GM18520 (cell line): ENCODE measurements around the gene HSF5.

Source experiments
- ATAC-seq: cut with Tn5 transposase; IDR thresholded peaks from one replicate; pipeline ENCODE4 v1.9.1; 2021; ENCODE audit not compliant: unreplicated experiment

HSF5 gene

GRCh38 chr17:58388302-58389190, 99.7 kb downstream of the HSF5 start:
- ATAC-seq = no peak

- no peak for ATAC-seq
Measured at GRCh38 chr17:58387834-58388233, 100.4 kb downstream of the HSF5 start.

GRCh38 chr17:58386708-58387107, 101.5 kb downstream of the HSF5 start:
- no peak for ATAC-seq

- no peak for ATAC-seq
Measured at GRCh38 chr17:58385359-58385899, 102.8 kb downstream of the HSF5 start.

GRCh38 chr17:58384897-58385296, 103.3 kb downstream of the HSF5 start:
- no peak for ATAC-seq

- no peak for ATAC-seq
Measured at GRCh38 chr17:58383892-58384462, 104.2 kb downstream of the HSF5 start.

GRCh38 chr17:58382872-58383242, 105.4 kb downstream of the HSF5 start:
- no peak for ATAC-seq

- peak; percentile 52 for ATAC-seq
Measured at GRCh38 chr17:58382108-58382871, 105.9 kb downstream of the HSF5 start.

GRCh38 chr17:58381124-58382035, 106.8 kb downstream of the HSF5 start:
- no peak for ATAC-seq

- ATAC-seq = no peak
Measured at GRCh38 chr17:58380207-58381123, 107.7 kb downstream of the HSF5 start.

- ATAC-seq = no peak
Measured at GRCh38 chr17:58379511-58379824, 108.7 kb downstream of the HSF5 start.

- ATAC-seq = no peak
Measured at GRCh38 chr17:58378733-58379510, 109.3 kb downstream of the HSF5 start.

GRCh38 chr17:58377661-58378060, 110.5 kb downstream of the HSF5 start:
- ATAC-seq = no peak

GRCh38 chr17:58377093-58377601, 111.1 kb downstream of the HSF5 start:
- no peak for ATAC-seq

GRCh38 chr17:58376472-58377000, 111.7 kb downstream of the HSF5 start:
- no peak for ATAC-seq

GRCh38 chr17:58375811-58376210, 112.4 kb downstream of the HSF5 start:
- no peak for ATAC-seq

GRCh38 chr17:58375256-58375655, 113.0 kb downstream of the HSF5 start:
- ATAC-seq = no peak

- no peak for ATAC-seq
Measured at GRCh38 chr17:58373923-58374322, 114.3 kb downstream of the HSF5 start.
